Activated CD4-positive, alpha-beta T cell treated with anti-CD3 and anti-CD28 coated beads, Interleukin-2, amount 10 ng/mL, durations not matched to agents 24 days and 14 days (primary cell): ENCODE measurements around the gene LMBR1. TPM values are rescaled to one million over a fixed set of nuclear protein-coding genes. Genes with fewer than 3 reads are reported as not detected.

Source experiments
- total RNA-seq: library from RNA; stranded (reverse); gene quantifications from 2 replicates; pipeline ENCODE4 v1.2.3, GENCODE V29; 2022

Gene LMBR1
- total RNA-seq, 1 donor from 2014 or later, result 63.6 TPM

Other genes starting within 250 kb of the LMBR1 start
- gene NOM1, start 56.5 kb upstream of the LMBR1 start, total RNA-seq, result 50.5 and 54.5 TPM in 2 replicates
- gene MNX1, start 117.5 kb upstream of the LMBR1 start, total RNA-seq, result not detected in 2 replicates
- 89.9 and 95.4 TPM in 2 replicates for gene UBE3C, start 245.7 kb upstream of the LMBR1 start, total RNA-seq